Stimulated activated CD8-positive, alpha-beta memory T cell treated with anti-CD3 and anti-CD28 coated beads, Interleukin-4, amount 100 ng/mL, for 48 hours (primary cell): ENCODE results near the gene CXorf66.
A peak's percentile ranks its signal among the peaks of the same experiment; 100 is the strongest.
"Not testable (repeated sequence)": the region's sequence is repeated elsewhere in the genome, so short reads cannot be mapped to it uniquely, and the experiment has no call there.

Experiments used
- DNase-seq: peaks from one replicate; pipeline ENCODE4 v3.0.0-alpha.2; 2020

Gene CXorf66

GRCh38 chrX:139965421-139965820 lies at the start of gene CXorf66:
Gene CXorf66 (minus strand): TSS chrX:139965521. CDS start chrX:139965496, 25 bp downstream.
- no peak for DNase-seq

GRCh38 chrX:139982856-139983255 lies 17.5 kb upstream of the CXorf66 start:
- no peak for DNase-seq

GRCh38 chrX:139974471-139974870 lies 9.2 kb upstream of the CXorf66 start:
- DNase-seq = no peak

GRCh38 chrX:139972629-139973624 lies 7.6 kb upstream of the CXorf66 start:
- no peak for DNase-seq

- DNase-seq = no peak
Measured at GRCh38 chrX:139972113-139972512, 6.8 kb upstream of the CXorf66 start.

GRCh38 chrX:139971394-139971749 lies 6.1 kb upstream of the CXorf66 start:
- DNase-seq = no peak

GRCh38 chrX:139969286-139969685 lies 4.0 kb upstream of the CXorf66 start:
- no peak for DNase-seq

GRCh38 chrX:139967750-139968149 lies 2.4 kb upstream of the CXorf66 start:
- no peak for DNase-seq

- DNase-seq = no peak
Measured at GRCh38 chrX:139967300-139967699, 2.0 kb upstream of the CXorf66 start.

- DNase-seq = not testable (repeated sequence)
Measured at GRCh38 chrX:139966159-139966558, 838 bp upstream of the CXorf66 start.

- not testable (repeated sequence) for DNase-seq
Measured at GRCh38 chrX:139961091-139961490, 4.2 kb downstream of the CXorf66 start.

- no peak for DNase-seq
Measured at GRCh38 chrX:139949703-139950102, 15.6 kb downstream of the CXorf66 start.

- no peak for DNase-seq
Measured at GRCh38 chrX:139945075-139945474, 20.2 kb downstream of the CXorf66 start.

- no peak for DNase-seq
Measured at GRCh38 chrX:139936259-139936658, 29.1 kb downstream of the CXorf66 start.

- no peak for DNase-seq
Measured at GRCh38 chrX:139933904-139934303, 31.4 kb downstream of the CXorf66 start.

- peak; percentile 83 for DNase-seq
Measured at GRCh38 chrX:139932901-139933796, 32.2 kb downstream of the CXorf66 start, which contains the start of gene ATP11C. Gene ATP11C (minus strand): TSS chrX:139933053. CDS start chrX:139932042, 1,011 bp downstream.

- DNase-seq = no peak
Measured at GRCh38 chrX:139932073-139932900, 33.0 kb downstream of the CXorf66 start.

- DNase-seq = peak; percentile 46
Measured at GRCh38 chrX:139931646-139932072, 33.7 kb downstream of the CXorf66 start.

GRCh38 chrX:139930916-139931645 lies 34.2 kb downstream of the CXorf66 start:
- peak; percentile 39 for DNase-seq

- no peak for DNase-seq
Measured at GRCh38 chrX:139930401-139930800, 34.9 kb downstream of the CXorf66 start.

- DNase-seq = no peak
Measured at GRCh38 chrX:139929876-139930275, 35.4 kb downstream of the CXorf66 start.

- no peak for DNase-seq
Measured at GRCh38 chrX:139924696-139925095, 40.6 kb downstream of the CXorf66 start.
